HG03378 (cell line): ENCODE measurements around the gene SLC49A3.
"Not testable (repeated sequence)": the region's sequence is repeated elsewhere in the genome, so short reads cannot be mapped to it uniquely, and the experiment has no call there.

ENCODE experiments used
- ATAC-seq: cut with Tn5 transposase; IDR thresholded peaks from one replicate; pipeline ENCODE4 v1.9.1; 2021; ENCODE audit warnings: mild to moderate bottlenecking, moderate library complexity; ENCODE audit not compliant: unreplicated experiment

The SLC49A3 gene

GRCh38 chr4:703336-704197 lies 14.6 kb upstream of the SLC49A3 start:
- no peak for ATAC-seq

- ATAC-seq: no peak
Measured at GRCh38 chr4:702618-703048, 13.7 kb upstream of the SLC49A3 start.

- no peak for ATAC-seq
Measured at GRCh38 chr4:700587-701264, 11.8 kb upstream of the SLC49A3 start.

GRCh38 chr4:699816-700580 lies 11.0 kb upstream of the SLC49A3 start:
- no peak for ATAC-seq

GRCh38 chr4:694341-694940 lies 5.5 kb upstream of the SLC49A3 start:
- ATAC-seq: not testable (repeated sequence)

GRCh38 chr4:692771-693554 lies 4.0 kb upstream of the SLC49A3 start:
- ATAC-seq: no peak

- no peak for ATAC-seq
Measured at GRCh38 chr4:689723-690122, 772 bp upstream of the SLC49A3 start.

GRCh38 chr4:687971-688853 lies 739 bp downstream of the SLC49A3 start:
- no peak for ATAC-seq

- no peak for ATAC-seq
Measured at GRCh38 chr4:687048-687970, 1.6 kb downstream of the SLC49A3 start.

GRCh38 chr4:686413-687040 lies 2.4 kb downstream of the SLC49A3 start:
- no peak for ATAC-seq

GRCh38 chr4:685679-686412 lies 3.1 kb downstream of the SLC49A3 start:
- no peak for ATAC-seq

GRCh38 chr4:684623-685327 lies 4.2 kb downstream of the SLC49A3 start:
- no peak for ATAC-seq

GRCh38 chr4:683982-684622 lies 4.8 kb downstream of the SLC49A3 start:
- ATAC-seq: no peak

GRCh38 chr4:683247-683897 lies 5.6 kb downstream of the SLC49A3 start:
- ATAC-seq: no peak

GRCh38 chr4:682490-683172 lies 6.3 kb downstream of the SLC49A3 start:
- no peak for ATAC-seq
